D721Med (cell line): Measurements from ENCODE around the gene MCF2L2.

Experiments used
- DNase-seq: peaks from one replicate; pipeline ENCODE4 v3.0.0; 2011; ENCODE audit warnings: low spot score; ENCODE audit not compliant: insufficient read length
- FAIRE-seq: peaks from 2 replicates; lab custom pipeline; 2011; peaks lifted over from hg19 to GRCh38; lab: Jason Lieb, UNC
- CTCF ChIP-seq: IDR thresholded peaks from 2 replicates; pipeline ENCODE4 v1.5.1; 2012; ENCODE audit warnings: mild to moderate bottlenecking, control low read depth; ENCODE audit not compliant: insufficient read depth; ENCODE audit errors: missing control alignments

Gene MCF2L2

DNA sequence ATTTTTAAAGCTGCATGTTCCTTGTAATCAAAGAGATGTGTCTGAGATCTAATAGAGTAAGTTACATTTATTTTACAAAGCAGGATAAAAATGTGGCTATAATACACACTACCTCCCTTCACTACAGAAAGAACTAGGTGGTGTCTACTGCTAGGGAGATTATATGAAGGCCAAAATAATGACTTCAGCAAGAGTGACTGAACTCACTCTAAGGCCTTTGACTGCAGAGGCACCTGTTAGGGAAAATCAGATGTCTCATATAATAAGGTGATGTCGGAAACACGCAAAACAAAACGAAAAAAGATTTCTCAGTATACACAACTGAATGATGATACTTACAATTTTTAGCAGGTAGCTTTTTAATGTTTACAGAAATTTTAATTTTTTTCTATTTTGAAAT, 156.3 kb downstream of the MCF2L2 start:
- TF ChIP-seq CTCF, result no peak
- FAIRE-seq, result no peak
- DNase-seq, result no peak

GRCh38 chr3:183270344-183270743, 158.1 kb downstream of the MCF2L2 start:
- TF ChIP-seq CTCF, result no peak
- FAIRE-seq (no peak), DNase-seq (no peak)

DNA sequence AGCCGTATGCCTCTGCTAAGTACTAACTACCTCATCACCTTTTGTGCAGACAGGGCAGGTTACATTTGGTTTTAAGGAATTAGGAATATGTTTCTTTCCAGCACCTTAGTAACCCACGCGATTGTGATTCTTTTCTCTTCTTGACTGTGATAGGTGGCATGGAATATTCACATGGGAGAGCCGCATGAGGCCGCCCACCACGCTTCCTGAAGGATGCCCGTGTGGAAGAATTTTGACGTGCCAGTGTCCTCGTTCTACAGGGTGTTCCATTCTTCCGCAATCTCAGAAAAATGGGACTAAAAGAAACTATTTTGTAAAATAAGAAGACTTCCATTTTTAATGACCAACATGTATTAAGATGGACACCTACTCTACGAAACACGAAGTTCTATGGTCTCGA, 159.1 kb downstream of the MCF2L2 start:
- TF ChIP-seq CTCF, result no peak
- FAIRE-seq (no peak), DNase-seq (no peak)

GRCh38 chr3:183268366-183268765, 160.1 kb downstream of the MCF2L2 start:
- FAIRE-seq (no peak), DNase-seq (no peak)
- TF ChIP-seq CTCF, result no peak

- no peak for TF ChIP-seq CTCF
- DNase-seq, result no peak
- FAIRE-seq, result no peak
These were observed 161.3 kb downstream of the MCF2L2 start for GRCh38 chr3:183267140-183267539.

GRCh38 chr3:183266454-183266853, 162.0 kb downstream of the MCF2L2 start:
- DNase-seq (no peak), FAIRE-seq (no peak)
- no peak for TF ChIP-seq CTCF

GRCh38 chr3:183265834-183266417, 162.5 kb downstream of the MCF2L2 start:
- FAIRE-seq (no peak), DNase-seq (no peak)
- no peak for TF ChIP-seq CTCF
